ENCODE results near the gene MRM2. TPM values are rescaled to one million over a fixed set of nuclear protein-coding genes. Genes with fewer than 3 reads are reported as not detected.

The MRM2 gene
- total RNA-seq, 2 experiments from 2014 or later = 45.1 to 52.3 TPM

- no peak overlapping the region for H3K27ac ChIP-seq (ENCODE audit: low read depth, low read length, poor library complexity, severe bottlenecking)
- no peaks in the 10 kb centered on the region for H3K79me2 ChIP-seq (ENCODE audit: insufficient read depth, low read depth, low read length)
- H3K36me3 ChIP-seq (ENCODE audit: insufficient read depth, low read length) = peaks cover 89% of the 10 kb centered on the region
- CTCF ChIA-PET (ENCODE audit: unreplicated experiment) = no interaction called here
- no peak for DNase-seq (ENCODE audit: low spot score)
- intact Hi-C loops (cut with micrococcal nuclease; ENCODE audit: unreplicated experiment) = no loop called here
- no peaks in the 10 kb centered on the region for H3K4me1 ChIP-seq (ENCODE audit: insufficient read depth, low read length, poor library complexity, severe bottlenecking)
- TF ChIP-seq EZH2phosphoT487 (IDR thresholded peaks at IDR 0.05; ENCODE audit: borderline replicate concordance, low read depth, low read length) = no peak
- TF ChIP-seq CTCF (conservative IDR thresholded peaks at IDR 0.05; ENCODE audit: low read length) = no peak
- no peak overlapping the region for H3K4me2 ChIP-seq (ENCODE audit: low read length)
- no peaks in the 10 kb centered on the region for H4K20me1 ChIP-seq (ENCODE audit: insufficient read depth, low read length)
- BruUV-seq (replicated peaks) = no TSS peak
- no peak overlapping the region for H3K4me3 ChIP-seq (ENCODE audit: low read depth, low read length, poor library complexity, severe bottlenecking)
- H3K9me2 ChIP-seq (ENCODE audit: insufficient read depth, low read length) = no peaks in the 10 kb centered on the region
- H2AFZ ChIP-seq (ENCODE audit: low read length) = no peak overlapping the region
- POLR2A ChIA-PET = no interaction called here
- no peaks in the 10 kb centered on the region for H3K9me3 ChIP-seq (ENCODE audit: low read length)
Measured at GRCh38 chr7:2213551-2214215, 28.3 kb downstream of the MRM2 start.

- Histone ChIP-seq H2AFZ (ENCODE audit: low read length) (no peak overlapping the region), H3K4me2 (ENCODE audit: low read length) (no peak overlapping the region), H3K9me2 (ENCODE audit: insufficient read depth, low read length) (no peaks in the 10 kb centered on the region), H3K4me3 (ENCODE audit: low read depth, low read length, poor library complexity, severe bottlenecking) (no peak overlapping the region), H3K79me2 (ENCODE audit: insufficient read depth, low read depth, low read length) (no peaks in the 10 kb centered on the region), H3K4me1 (ENCODE audit: insufficient read depth, low read length, poor library complexity, severe bottlenecking) (no peaks in the 10 kb centered on the region), H4K20me1 (ENCODE audit: insufficient read depth, low read length) (no peaks in the 10 kb centered on the region), H3K9me3 (ENCODE audit: low read length) (no peaks in the 10 kb centered on the region), H3K36me3 (ENCODE audit: insufficient read depth, low read length) (peaks cover 89% of the 10 kb centered on the region), H3K27ac (ENCODE audit: low read depth, low read length, poor library complexity, severe bottlenecking) (no peak overlapping the region)
- CTCF ChIA-PET (ENCODE audit: unreplicated experiment) = no interaction called here
- intact Hi-C loops (cut with micrococcal nuclease; ENCODE audit: unreplicated experiment) = no loop called here
- POLR2A ChIA-PET = no interaction called here
- BruUV-seq (replicated peaks) = no TSS peak
- DNase-seq (ENCODE audit: low spot score) = no peak
- no peak for TF ChIP-seq EZH2phosphoT487 (IDR thresholded peaks at IDR 0.05; ENCODE audit: borderline replicate concordance, low read depth, low read length)
- no peak for TF ChIP-seq CTCF (conservative IDR thresholded peaks at IDR 0.05; ENCODE audit: low read length)
Measured at GRCh38 chr7:2212906-2213305, 29.1 kb downstream of the MRM2 start.

- CTCF ChIA-PET (ENCODE audit: unreplicated experiment) = interaction anchor here (0.9 kb wide), 1 partner anchor 113 kb away, joined by 3 read pairs; no protein-coding TSS in a partner anchor
Measured at GRCh38 chr7:2211926-2212325, 30.1 kb downstream of the MRM2 start.

More at GRCh38 chr7:2211926-2212325, 30.1 kb downstream of the MRM2 start:
- Histone ChIP-seq H3K4me2 (ENCODE audit: low read length) (no peak overlapping the region), H3K4me1 (ENCODE audit: insufficient read depth, low read length, poor library complexity, severe bottlenecking) (no peaks in the 10 kb centered on the region), H3K27ac (ENCODE audit: low read depth, low read length, poor library complexity, severe bottlenecking) (no peak overlapping the region), H3K9me3 (ENCODE audit: low read length) (no peaks in the 10 kb centered on the region), H4K20me1 (ENCODE audit: insufficient read depth, low read length) (no peaks in the 10 kb centered on the region), H3K79me2 (ENCODE audit: insufficient read depth, low read depth, low read length) (no peaks in the 10 kb centered on the region), H3K36me3 (ENCODE audit: insufficient read depth, low read length) (peaks cover 88% of the 10 kb centered on the region), H3K9me2 (ENCODE audit: insufficient read depth, low read length) (no peaks in the 10 kb centered on the region), H2AFZ (ENCODE audit: low read length) (no peak overlapping the region), H3K4me3 (ENCODE audit: low read depth, low read length, poor library complexity, severe bottlenecking) (no peak overlapping the region)
- BruUV-seq (replicated peaks) = no TSS peak
- DNase-seq (ENCODE audit: low spot score) = no peak
- intact Hi-C loops (cut with micrococcal nuclease; ENCODE audit: unreplicated experiment) = no loop called here
- POLR2A ChIA-PET = no interaction called here
- TF ChIP-seq EZH2phosphoT487 (IDR thresholded peaks at IDR 0.05; ENCODE audit: borderline replicate concordance, low read depth, low read length) (no peak), CTCF (conservative IDR thresholded peaks at IDR 0.05; ENCODE audit: low read length) (no peak)

Data from OCI-LY7 (cell line).